IPS-NIHi7 (cell line): Measurements from ENCODE around the gene DEFB115.
"Not testable (repeated sequence)": the region's sequence is repeated elsewhere in the genome, so short reads cannot be mapped to it uniquely, and the experiment has no call there.

Experiments
- DNase-seq: peaks from one replicate; pipeline ENCODE4 v3.0.0; 2012; ENCODE audit warnings: mixed read lengths; ENCODE audit errors: extremely low spot score

DEFB115 gene

GRCh38 chr20:31257364-31257763 is at the start of gene DEFB115:
TSS of gene DEFB115 (plus strand) at chr20:31257664. CDS start at chr20:31257664, 0 bp downstream.
- DNase-seq, result no peak

GRCh38 chr20:31236953-31237352 is 20.5 kb upstream of the DEFB115 start:
- no peak for DNase-seq

GRCh38 chr20:31237763-31238162 is 19.7 kb upstream of the DEFB115 start:
- DNase-seq, result no peak

GRCh38 chr20:31239139-31239538 is 18.3 kb upstream of the DEFB115 start:
- no peak for DNase-seq

GRCh38 chr20:31256959-31257358 is 505 bp upstream of the DEFB115 start:
- DNase-seq, result no peak

GRCh38 chr20:31260326-31260932 is 3.0 kb downstream of the DEFB115 start:
- peak; percentile 15 for DNase-seq

- no peak for DNase-seq
Measured at GRCh38 chr20:31274441-31274840, 17.0 kb downstream of the DEFB115 start.

- no peak for DNase-seq
Measured at GRCh38 chr20:31278178-31278577, 20.7 kb downstream of the DEFB115 start.

GRCh38 chr20:31284964-31285363 is 27.5 kb downstream of the DEFB115 start:
- not testable (repeated sequence) for DNase-seq

GRCh38 chr20:31308535-31309162 is 51.2 kb downstream of the DEFB115 start, which contains the start of gene DEFB116:
TSS of gene DEFB116 (minus strand) at chr20:31308585. CDS start at chr20:31308585, 0 bp downstream.
- no peak for DNase-seq
